Esophagus muscularis mucosa (tissue), 4 donors: Measurements from ENCODE around the gene TEX53.

Source experiments
- CTCF ChIP-seq, 3 experiments: fragments of 200-600 bp in 2 of 3; fragments of 450-650 bp in 1 of 3; sonication (generic) in 2 of 3; IDR thresholded peaks; one replicate each; pipeline ENCODE4 v1.5.1; 2017 to 2019; ENCODE audit warnings: antibody characterized with exemption in 3 of 3, mild to moderate bottlenecking in 2 of 3, moderate library complexity in 1 of 3
- EP300 ChIP-seq: sonication (generic); formaldehyde crosslinking; IDR thresholded peaks from one replicate; pipeline ENCODE4 v1.6.1; 2017; ENCODE audit warnings: antibody characterized with exemption
- POLR2A ChIP-seq: fragments of 450-650 bp; IDR thresholded peaks from one replicate; pipeline ENCODE4 v1.6.1; 2017; ENCODE audit warnings: antibody characterized with exemption, moderate library complexity, mild to moderate bottlenecking, low read depth

GRCh38 chr9:114616684-114617520 lies 40.7 kb downstream of the TEX53 start:
- no peak for TF ChIP-seq POLR2A
- TF ChIP-seq CTCF (IDR thresholded peaks at IDR 0.05), result no peak
- TF ChIP-seq EP300, result no peak
